GM12873 (cell line): ENCODE data around the gene GSTM3.
A peak's percentile ranks its signal among the peaks of the same experiment; 100 is the strongest.

ENCODE experiments used
- CTCF ChIP-seq: IDR thresholded peaks from 2 replicates; pipeline ENCODE4 v1.5.1; 2012; ENCODE audit warnings: low read depth, mild to moderate bottlenecking, moderate library complexity, low read length, control low read depth; ENCODE audit not compliant: insufficient read depth; ENCODE audit errors: missing control alignments

The GSTM3 gene

GRCh38 chr1:109781806-109782205 lies 41.0 kb upstream of the GSTM3 start:
- TF ChIP-seq CTCF = no peak

GRCh38 chr1:109780982-109781381 lies 40.1 kb upstream of the GSTM3 start:
- TF ChIP-seq CTCF = no peak

GRCh38 chr1:109777980-109778625 lies 37.3 kb upstream of the GSTM3 start:
- TF ChIP-seq CTCF = no peak

GRCh38 chr1:109777436-109777835 lies 36.6 kb upstream of the GSTM3 start:
- TF ChIP-seq CTCF = no peak

GRCh38 chr1:109776911-109777310 lies 36.1 kb upstream of the GSTM3 start:
- peak; percentile 96 for TF ChIP-seq CTCF

GRCh38 chr1:109776206-109776835 lies 35.5 kb upstream of the GSTM3 start:
- TF ChIP-seq CTCF = no peak

- no peak for TF ChIP-seq CTCF
These were observed 34.6 kb upstream of the GSTM3 start for GRCh38 chr1:109775398-109775797.
